NCI-H526 treated with DMSO at 0.1 percent for 48 hours (cell line): ENCODE data around the gene TGIF2.
"Not testable (repeated sequence)": the region's sequence is repeated elsewhere in the genome, so short reads cannot be mapped to it uniquely, and the experiment has no call there.

ENCODE experiments used
- DNase-seq: peaks from one replicate; lab custom pipeline; 2025; lab: John Stamatoyannopoulos, UW

TGIF2 gene

DNA sequence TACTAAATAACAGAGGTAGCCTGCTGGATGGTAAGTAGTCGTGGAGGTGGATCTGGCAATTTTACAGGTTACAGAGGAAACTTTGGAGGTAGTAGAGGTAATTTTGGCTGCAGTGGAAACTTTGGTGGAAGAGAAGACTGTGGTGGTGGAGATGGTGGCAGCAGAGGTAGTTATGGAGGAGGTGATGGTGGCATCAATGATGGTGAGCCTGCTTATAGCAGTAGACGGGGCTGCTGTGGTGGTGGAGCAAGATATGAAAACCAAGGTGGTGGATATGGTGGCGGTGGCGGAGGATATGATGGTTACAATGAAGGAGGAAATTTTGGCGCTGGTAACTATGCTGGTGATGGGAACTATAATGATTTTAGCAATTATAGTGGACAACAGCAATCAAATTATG, 47.5 kb downstream of the TGIF2 start:
- DNase-seq = no peak

DNA sequence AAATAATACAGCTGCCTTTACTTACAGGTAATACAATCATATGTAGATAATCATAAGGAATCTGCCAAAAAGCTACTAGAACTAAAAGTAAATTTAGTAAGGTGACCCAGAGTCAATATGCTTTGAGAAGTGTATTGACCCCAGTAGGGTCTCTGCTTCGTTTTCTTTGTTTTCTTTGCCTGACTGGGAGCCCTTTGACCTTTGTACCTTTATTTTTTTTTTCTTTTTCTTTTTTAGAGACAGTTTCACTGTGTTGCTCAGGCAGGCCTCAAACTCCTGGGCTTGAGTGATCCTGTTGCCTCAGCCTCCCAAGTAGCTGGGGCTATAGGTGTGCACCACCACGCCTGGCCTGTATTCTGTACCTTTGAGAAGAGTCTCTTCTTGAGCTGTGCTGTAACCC, 50.0 kb downstream of the TGIF2 start:
- no peak for DNase-seq

- DNase-seq = no peak
Observed at GRCh38 chr20:36624068-36624943, 50.9 kb downstream of the TGIF2 start.

DNA sequence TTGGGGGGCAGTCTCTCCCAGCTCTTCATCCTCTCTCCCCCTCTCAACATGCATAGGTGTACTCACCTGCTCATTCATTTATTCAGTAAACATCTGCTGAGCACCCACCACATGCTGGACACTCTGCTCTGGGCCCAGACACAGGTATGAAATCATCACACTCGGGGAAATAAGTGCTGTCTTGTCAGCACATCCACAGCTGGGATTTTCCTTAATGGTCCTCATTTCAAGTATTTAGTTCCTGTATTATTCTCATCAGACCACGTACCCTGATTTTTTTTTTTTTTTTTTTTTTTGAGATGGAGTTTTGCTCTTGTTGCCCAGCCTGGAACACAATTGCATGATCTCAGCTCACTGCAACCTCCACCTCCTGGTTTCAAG, 51.5 kb downstream of the TGIF2 start:
- no peak for DNase-seq

- DNase-seq = no peak
Observed at GRCh38 chr20:36628076-36628475, 54.7 kb downstream of the TGIF2 start.

GRCh38 chr20:36629719-36630681, 56.6 kb downstream of the TGIF2 start:
- DNase-seq = no peak

- no peak for DNase-seq
Observed at GRCh38 chr20:36631646-36632045, 58.2 kb downstream of the TGIF2 start.

GRCh38 chr20:36632147-36632486, 58.7 kb downstream of the TGIF2 start:
- no peak for DNase-seq

DNA sequence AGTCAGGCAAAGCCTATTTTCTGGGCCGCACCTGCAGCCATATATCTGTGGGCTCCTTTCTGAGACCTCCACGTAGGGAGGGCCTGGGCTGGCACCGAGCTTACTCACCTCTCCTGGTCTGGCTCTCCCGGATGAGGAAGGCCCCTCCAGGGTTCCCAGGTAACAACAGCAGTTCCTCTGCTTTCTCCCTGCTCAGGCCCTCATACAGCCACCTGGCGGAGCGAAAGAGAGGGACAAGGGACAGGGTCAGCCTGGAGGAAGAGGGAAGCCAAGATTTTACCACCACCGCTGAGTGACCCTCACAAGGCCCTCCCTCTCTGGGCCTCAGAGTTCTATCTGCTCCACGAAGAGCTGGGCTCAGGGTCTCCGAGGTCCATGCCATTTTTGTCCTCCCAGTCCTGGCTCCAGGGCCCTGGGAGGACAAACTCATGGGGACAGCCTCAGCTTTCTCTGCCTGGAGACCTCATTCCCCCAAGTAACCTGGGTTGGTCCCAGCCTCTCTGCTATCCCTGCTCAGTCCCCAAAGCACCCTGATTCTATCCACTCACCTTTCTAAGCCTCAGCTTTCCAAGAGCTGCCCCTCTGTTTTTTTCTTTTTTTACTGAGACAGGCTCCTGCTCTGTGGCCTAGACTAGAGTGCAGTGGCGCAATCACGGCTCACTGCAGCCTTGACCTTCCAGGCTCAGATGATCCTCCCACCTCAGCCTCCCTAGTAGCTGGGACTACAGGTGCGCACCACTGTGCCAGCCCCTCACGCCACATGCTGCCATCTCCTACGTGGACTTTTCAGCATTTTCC, 59.3 kb downstream of the TGIF2 start:
- DNase-seq = no peak

DNA sequence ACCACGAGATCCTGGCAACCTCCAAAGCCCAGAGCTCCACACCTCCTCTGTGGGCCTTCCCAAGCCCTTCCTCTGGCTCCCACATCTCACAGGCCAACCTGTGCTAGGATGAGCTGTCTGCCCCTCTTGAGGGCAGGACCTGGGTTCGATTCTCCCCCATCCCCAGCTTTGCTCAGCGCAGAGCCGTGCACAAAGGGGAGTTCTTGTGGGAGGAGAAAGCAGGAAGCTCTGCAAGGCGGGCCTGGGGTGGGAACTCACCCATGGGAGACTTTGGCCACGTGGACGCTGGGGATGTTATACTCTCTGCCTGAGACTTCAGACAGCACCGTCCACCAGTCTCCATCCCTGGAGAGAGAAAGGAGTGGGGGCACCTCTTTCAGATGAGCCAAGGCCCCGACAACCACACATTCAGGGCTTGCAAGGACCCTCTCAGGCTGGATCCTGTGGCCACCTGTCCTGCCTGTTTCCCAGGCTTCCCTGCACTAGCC, 59.9 kb downstream of the TGIF2 start:
- DNase-seq = no peak

GRCh38 chr20:36634342-36634741, 60.9 kb downstream of the TGIF2 start:
- no peak for DNase-seq

DNA sequence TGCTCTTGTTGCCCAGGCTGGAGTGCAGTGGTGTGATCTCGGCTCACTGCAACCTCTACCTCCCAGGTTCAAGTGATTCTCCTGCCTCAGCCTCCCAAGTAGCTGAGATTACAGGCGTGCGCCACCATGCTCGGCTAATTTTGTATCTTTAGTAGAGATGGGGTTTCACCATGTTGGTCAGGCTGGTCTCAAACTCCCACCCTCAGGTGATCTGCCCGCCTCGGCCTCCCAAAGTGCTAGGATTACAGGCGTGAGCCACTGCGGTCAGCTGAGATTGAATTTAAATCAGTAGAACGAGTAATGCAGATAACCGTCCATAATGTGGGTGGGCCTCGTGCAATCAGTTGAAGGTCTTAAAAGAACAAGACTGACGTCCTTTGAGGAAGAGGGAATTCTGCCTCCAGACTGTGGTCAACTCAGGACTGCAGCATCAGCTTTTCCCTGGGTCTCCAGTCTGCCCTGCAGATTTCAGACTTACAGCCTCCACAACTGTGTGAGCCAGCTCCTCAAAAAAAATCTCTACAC, 65.5 kb downstream of the TGIF2 start:
- not testable (repeated sequence) for DNase-seq

DNA sequence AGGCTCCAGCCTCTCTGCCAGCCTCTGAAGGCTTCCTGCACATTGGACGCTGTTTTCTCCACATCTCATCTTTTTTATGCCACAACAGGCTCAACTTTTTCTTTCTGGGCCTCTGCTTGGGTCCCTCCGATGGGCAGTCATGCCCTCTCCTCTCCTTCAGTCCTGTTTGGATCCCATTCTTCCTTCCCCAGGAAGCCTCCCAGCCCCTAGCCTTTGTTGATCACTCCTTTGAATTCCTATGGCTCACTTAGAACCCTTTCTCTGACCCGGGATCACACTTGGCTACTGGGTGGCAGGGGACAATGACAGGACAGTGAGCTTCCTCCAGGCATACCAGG, 68.1 kb downstream of the TGIF2 start:
- DNase-seq = no peak

- DNase-seq = no peak
Observed at GRCh38 chr20:36642136-36642535, 68.7 kb downstream of the TGIF2 start.
